Measurements from ENCODE around the gene CNTNAP2. TPM values are rescaled to one million over a fixed set of nuclear protein-coding genes. Genes with fewer than 3 reads are reported as not detected.

CNTNAP2 gene
- total RNA-seq, 1 donor from 2014 or later, result 0.27 TPM

DNA sequence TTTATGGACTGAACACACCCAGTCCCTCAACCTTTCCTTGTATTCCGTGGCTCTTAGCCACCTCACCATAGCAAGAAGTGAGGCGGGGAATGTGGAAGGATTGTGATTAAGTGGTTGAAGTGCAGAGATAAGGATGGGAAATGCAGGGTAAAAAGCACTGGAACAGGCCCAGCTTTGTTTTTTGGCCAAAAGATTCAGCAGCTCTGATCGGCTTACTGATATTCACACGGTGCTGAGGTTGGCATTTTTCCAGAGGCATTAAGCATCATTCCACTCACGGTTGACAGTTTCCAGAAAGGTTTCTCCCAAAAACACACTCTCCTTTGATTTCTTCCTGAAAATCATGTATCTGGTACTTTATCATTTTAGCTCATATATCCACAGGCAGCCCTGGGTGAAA, 544.2 kb downstream of the CNTNAP2 start:
- TF ChIP-seq CTCF (IDR thresholded peaks at IDR 0.05), result no peak
- no peak overlapping the region for H3K4me3 Mint-ChIP-seq (ENCODE audit: unreplicated experiment)
- H3K9me3 Mint-ChIP-seq (ENCODE audit: low read depth), result no peaks in the 10 kb centered on the region
- H3K4me1 Mint-ChIP-seq (ENCODE audit: low read depth), result no peaks in the 10 kb centered on the region
- no peak overlapping the region for H3K27ac Mint-ChIP-seq (ENCODE audit: unreplicated experiment)
- peaks cover 2% of the 10 kb centered on the region for H3K27me3 Mint-ChIP-seq (ENCODE audit: low read depth)
- no peak for DNase-seq (ENCODE audit: low spot score)
- H3K36me3 Mint-ChIP-seq (ENCODE audit: low read depth), result no peaks in the 10 kb centered on the region

- H3K4me3 Mint-ChIP-seq (ENCODE audit: unreplicated experiment), result no peak overlapping the region
- TF ChIP-seq CTCF (IDR thresholded peaks at IDR 0.05), result no peak
These were observed 544.8 kb downstream of the CNTNAP2 start for GRCh38 chr7:146661435-146661834.

GRCh38 chr7:146661929-146662328, 545.3 kb downstream of the CNTNAP2 start:
- H3K9me3 Mint-ChIP-seq (ENCODE audit: low read depth), result peaks cover 10% of the 10 kb centered on the region
- DNase-seq (ENCODE audit: low spot score), result no peak
- no peak for TF ChIP-seq CTCF (IDR thresholded peaks at IDR 0.05)
- H3K36me3 Mint-ChIP-seq (ENCODE audit: low read depth), result peaks cover under 1% of the 10 kb centered on the region
- H3K4me1 Mint-ChIP-seq (ENCODE audit: low read depth), result no peaks in the 10 kb centered on the region
- peaks cover 2% of the 10 kb centered on the region for H3K27me3 Mint-ChIP-seq (ENCODE audit: low read depth)
- H3K4me3 Mint-ChIP-seq (ENCODE audit: unreplicated experiment), result no peak overlapping the region
- H3K27ac Mint-ChIP-seq (ENCODE audit: unreplicated experiment), result no peak overlapping the region

More at GRCh38 chr7:146661435-146661834, 544.8 kb downstream of the CNTNAP2 start:
- no peak overlapping the region for H3K27ac Mint-ChIP-seq (ENCODE audit: unreplicated experiment)
- H3K9me3 Mint-ChIP-seq (ENCODE audit: low read depth), result peaks cover 5% of the 10 kb centered on the region
- peaks cover 2% of the 10 kb centered on the region for H3K27me3 Mint-ChIP-seq (ENCODE audit: low read depth)
- H3K4me1 Mint-ChIP-seq (ENCODE audit: low read depth), result no peaks in the 10 kb centered on the region
- DNase-seq (ENCODE audit: low spot score), result no peak
- H3K36me3 Mint-ChIP-seq (ENCODE audit: low read depth), result no peaks in the 10 kb centered on the region

- no peak for TF ChIP-seq CTCF (IDR thresholded peaks at IDR 0.05)
- H3K36me3 Mint-ChIP-seq (ENCODE audit: low read depth), result peaks cover 2% of the 10 kb centered on the region
- no peak overlapping the region for H3K4me3 Mint-ChIP-seq (ENCODE audit: unreplicated experiment)
- H3K9me3 Mint-ChIP-seq (ENCODE audit: low read depth), result peaks cover 23% of the 10 kb centered on the region
- no peak overlapping the region for H3K27ac Mint-ChIP-seq (ENCODE audit: unreplicated experiment)
- H3K4me1 Mint-ChIP-seq (ENCODE audit: low read depth), result no peaks in the 10 kb centered on the region
- DNase-seq (ENCODE audit: low spot score), result no peak
- H3K27me3 Mint-ChIP-seq (ENCODE audit: low read depth), result no peaks in the 10 kb centered on the region
These were observed 548.4 kb downstream of the CNTNAP2 start for GRCh38 chr7:146665023-146665422.

DNA sequence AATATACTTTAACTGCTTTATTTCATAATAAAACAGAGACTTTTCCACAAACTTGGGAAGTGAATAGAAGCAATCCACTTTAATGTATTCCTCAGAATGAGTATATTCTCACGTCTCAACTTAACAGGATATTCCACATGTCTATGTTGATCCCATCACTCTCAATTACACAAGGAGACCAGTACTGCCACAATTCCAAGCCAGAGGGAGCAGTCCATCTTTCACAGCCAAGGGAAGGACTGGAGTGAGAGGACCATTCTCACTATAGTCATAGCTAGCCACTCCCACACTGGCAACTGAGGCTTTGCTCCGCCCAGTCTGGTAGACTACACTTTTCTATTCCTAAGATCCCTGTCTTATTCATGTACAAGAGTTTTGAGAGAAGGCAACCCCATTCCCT, 553.9 kb downstream of the CNTNAP2 start:
- H3K4me1 Mint-ChIP-seq (ENCODE audit: low read depth), result no peaks in the 10 kb centered on the region
- H3K4me3 Mint-ChIP-seq (ENCODE audit: unreplicated experiment), result no peak overlapping the region
- H3K27ac Mint-ChIP-seq (ENCODE audit: unreplicated experiment), result no peak overlapping the region
- no peaks in the 10 kb centered on the region for H3K27me3 Mint-ChIP-seq (ENCODE audit: low read depth)
- TF ChIP-seq CTCF (IDR thresholded peaks at IDR 0.05), result no peak
- peaks cover 2% of the 10 kb centered on the region for H3K36me3 Mint-ChIP-seq (ENCODE audit: low read depth)
- peaks cover 27% of the 10 kb centered on the region for H3K9me3 Mint-ChIP-seq (ENCODE audit: low read depth)
- no peak for DNase-seq (ENCODE audit: low spot score)
